Measurements from ENCODE around the gene CDK18. TPM values are rescaled to one million over a fixed set of nuclear protein-coding genes. Genes with fewer than 3 reads are reported as not detected.
A peak's percentile ranks its signal among the peaks of the same experiment; 100 is the strongest.

Gene CDK18
- total and polyA plus RNA-seq, 9 donors, result 3.1 to 18.8 (median 10.3) TPM

DNA sequence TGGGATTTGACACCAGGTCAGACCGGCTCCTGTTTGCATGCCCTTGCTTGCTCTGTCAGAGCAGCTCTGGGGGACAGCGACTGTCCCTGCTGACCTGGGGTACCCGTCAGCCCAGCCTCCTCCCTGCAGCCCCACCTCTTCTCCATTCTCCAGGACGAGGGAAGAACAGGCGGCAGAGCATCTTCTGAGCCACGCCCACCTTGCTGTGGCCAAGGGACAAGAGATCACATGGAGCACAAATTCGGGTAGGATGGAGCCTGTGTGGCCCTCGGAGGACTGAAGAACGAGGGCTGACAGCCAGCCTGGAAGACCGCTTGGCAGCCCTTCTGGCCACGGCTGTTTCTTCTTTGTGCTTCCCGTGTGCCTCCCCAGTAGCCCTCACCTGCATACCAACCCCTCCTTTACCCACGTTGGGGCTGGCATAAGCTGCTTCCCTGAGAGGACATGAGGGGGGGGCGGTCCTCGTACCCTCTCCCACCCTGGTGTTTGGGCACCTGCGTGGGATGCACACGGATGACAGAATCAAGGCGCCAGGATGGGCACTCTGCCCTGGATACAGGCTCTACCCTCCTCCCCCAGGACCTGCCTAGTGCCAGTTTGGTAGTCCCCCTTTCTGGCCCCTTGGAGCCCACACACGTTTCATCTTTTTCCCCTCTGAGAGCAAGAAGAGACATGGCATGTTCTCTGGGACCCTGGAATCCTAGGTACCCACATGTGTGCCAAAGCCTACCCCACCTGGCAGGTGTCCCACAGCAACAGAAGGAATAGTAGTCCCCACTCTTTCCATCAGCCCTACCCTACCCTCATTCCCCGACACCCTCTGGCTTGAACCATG is 26.9 kb downstream of the CDK18 start:
- no peak for DNase-seq
- 74% methylated on average over 16 of the region's 20 CpGs for WGBS (ENCODE audit: insufficient coverage)
- no peak overlapping the region for H3K27ac ChIP-seq (ENCODE audit: low read length)
- peaks cover 10% of the 10 kb centered on the region for H3K4me1 ChIP-seq (ENCODE audit: control insufficient read depth, insufficient read depth, low read length)
- H3K36me3 ChIP-seq (ENCODE audit: control insufficient read depth, insufficient read depth, low read length), result no peaks in the 10 kb centered on the region
- no peaks in the 10 kb centered on the region for H3K9me3 ChIP-seq (replicated peaks; ENCODE audit: control insufficient read depth, low read depth, low read length)
- no peak overlapping the region for H3K4me3 ChIP-seq (ENCODE audit: low read length)
- peaks cover 17% of the 10 kb centered on the region for H3K27me3 ChIP-seq (ENCODE audit: control insufficient read depth, insufficient read depth, low read length)

DNA sequence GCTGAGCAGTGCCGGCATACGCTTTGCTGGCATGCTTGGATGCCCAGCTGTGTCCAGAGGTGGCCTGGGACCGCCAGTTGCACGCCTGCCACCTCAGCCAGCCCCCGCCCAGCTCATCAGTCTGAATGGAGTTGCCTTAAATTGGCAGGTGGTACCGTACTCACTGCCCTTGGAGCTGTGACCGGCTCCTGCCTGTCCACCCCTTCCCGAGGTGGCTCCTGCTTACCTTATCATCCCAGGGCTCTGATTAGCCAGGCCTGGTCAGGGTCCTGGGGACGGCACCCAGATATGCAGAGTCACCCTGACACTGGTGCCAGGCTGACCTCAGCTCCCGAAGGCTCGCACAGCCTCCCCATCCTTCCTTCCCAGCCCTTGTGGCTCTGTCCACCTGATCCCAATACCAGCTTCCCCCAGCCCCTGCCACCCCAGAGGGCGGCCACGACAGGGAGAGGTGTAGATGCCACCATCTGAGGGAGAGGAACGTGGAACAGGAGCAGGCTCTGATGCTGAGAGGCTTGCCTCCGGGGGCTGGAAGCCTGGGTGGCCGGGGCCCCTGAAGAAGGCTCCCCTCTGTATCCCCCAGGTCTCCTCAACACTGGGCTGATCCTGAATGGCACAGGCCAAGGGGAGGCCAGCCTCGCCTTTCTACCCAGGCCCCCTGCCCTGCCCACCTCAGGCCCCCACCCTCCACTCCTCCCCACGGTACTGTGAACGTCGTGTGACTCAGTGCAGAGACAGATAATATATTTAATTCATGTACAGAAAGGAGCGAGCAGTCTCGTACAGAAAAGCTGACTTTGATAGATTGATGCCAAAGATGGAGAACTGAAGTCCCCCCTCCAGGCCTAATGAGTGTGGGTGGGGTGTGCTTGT is 27.8 kb downstream of the CDK18 start:
- Histone ChIP-seq H3K4me3 (ENCODE audit: low read length) (no peak overlapping the region), H3K27me3 (ENCODE audit: control insufficient read depth, insufficient read depth, low read length) (peaks cover 17% of the 10 kb centered on the region), H3K36me3 (ENCODE audit: control insufficient read depth, insufficient read depth, low read length) (no peaks in the 10 kb centered on the region), H3K9me3 (replicated peaks; ENCODE audit: control insufficient read depth, low read depth, low read length) (no peaks in the 10 kb centered on the region), H3K27ac (ENCODE audit: low read length) (no peak overlapping the region), H3K4me1 (ENCODE audit: control insufficient read depth, insufficient read depth, low read length) (peaks cover 10% of the 10 kb centered on the region)
- DNase-seq, result no peak
- 81% methylated on average over 11 of the region's 22 CpGs for WGBS (ENCODE audit: insufficient coverage)

DNA sequence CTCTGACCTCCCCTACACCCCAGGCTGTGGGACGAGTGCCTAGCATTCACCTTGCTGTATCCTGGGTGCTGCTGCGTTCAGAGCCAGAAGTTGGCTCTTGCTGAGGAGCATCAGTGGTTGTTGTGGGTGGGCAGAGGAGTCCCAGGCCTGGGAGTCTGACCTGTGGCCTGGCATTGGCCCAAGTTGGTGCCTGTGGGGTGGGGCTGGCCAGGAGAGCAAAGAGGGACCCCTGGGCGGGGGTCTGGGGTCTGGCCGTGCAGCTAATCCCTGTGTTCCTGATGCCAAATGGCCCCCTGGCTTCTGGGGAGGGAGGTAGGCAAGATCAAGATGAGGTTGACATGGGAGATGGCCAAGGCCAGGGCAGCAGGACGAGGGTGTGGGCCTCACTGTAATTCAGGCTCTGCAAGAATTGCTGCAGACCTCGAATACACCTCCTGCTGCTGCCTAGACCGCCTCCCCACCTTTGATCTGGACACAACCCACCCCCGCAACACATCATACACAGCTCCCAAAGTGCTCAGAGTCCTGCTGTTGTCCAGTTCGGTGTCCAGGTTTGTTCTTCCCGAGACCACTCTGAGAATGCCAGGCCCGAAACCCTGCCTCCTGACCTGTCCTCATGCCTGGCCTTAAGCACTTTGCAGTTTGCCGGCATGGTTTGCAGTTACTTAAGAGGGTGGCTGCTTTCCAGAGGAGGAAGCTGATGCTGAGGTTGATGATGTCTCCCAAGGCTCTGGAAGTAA is 28.7 kb downstream of the CDK18 start:
- H3K36me3 ChIP-seq (ENCODE audit: control insufficient read depth, insufficient read depth, low read length), result no peaks in the 10 kb centered on the region
- no peak for DNase-seq
- WGBS (ENCODE audit: insufficient coverage), result 68% methylated on average over 9 of the region's 12 CpGs
- H3K4me3 ChIP-seq (ENCODE audit: low read length), result no peak overlapping the region
- no peaks in the 10 kb centered on the region for H3K9me3 ChIP-seq (replicated peaks; ENCODE audit: control insufficient read depth, low read depth, low read length)
- peaks cover 17% of the 10 kb centered on the region for H3K27me3 ChIP-seq (ENCODE audit: control insufficient read depth, insufficient read depth, low read length)
- peaks cover 10% of the 10 kb centered on the region for H3K4me1 ChIP-seq (ENCODE audit: control insufficient read depth, insufficient read depth, low read length)
- no peak overlapping the region for H3K27ac ChIP-seq (ENCODE audit: low read length)

DNA sequence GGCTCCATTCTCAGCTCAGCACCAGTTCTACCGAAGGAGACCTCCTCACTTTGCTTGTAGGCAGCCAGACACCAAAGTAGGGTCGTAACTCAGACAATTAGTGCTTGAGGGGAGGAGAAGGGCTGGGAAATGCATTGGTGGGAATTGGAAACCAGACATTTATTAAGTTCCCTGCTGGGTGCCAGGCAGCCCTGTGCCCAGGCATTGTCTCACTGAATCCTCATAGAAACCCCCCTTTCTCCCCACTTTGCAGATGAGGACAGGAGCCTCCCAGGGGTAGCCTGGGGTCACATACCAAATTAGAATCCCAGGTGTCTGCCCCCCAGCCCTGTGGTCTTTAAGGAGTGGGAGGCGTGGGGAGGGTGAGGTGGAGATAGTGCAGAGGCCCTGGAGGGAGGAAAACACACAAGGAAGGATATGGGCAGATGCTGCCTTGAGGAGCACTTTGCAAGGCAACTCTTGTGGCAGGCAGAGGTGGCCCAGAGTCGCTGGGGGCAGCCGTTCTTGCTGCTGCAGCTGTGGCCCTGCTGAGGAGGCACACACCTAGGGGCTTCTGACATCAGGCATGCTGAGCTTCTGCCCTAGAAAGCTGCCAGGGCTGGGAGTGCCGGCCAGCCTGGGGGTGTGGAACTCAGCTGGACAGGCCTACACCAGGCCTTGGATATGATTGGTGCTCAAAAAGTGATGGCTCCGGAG is 29.4 kb downstream of the CDK18 start:
- DNase-seq, result no peak
- H3K4me1 ChIP-seq (ENCODE audit: control insufficient read depth, insufficient read depth, low read length), result peaks cover 5% of the 10 kb centered on the region
- H3K27ac ChIP-seq (ENCODE audit: low read length), result no peak overlapping the region
- no peaks in the 10 kb centered on the region for H3K9me3 ChIP-seq (replicated peaks; ENCODE audit: control insufficient read depth, low read depth, low read length)
- no peak overlapping the region for H3K4me3 ChIP-seq (ENCODE audit: low read length)
- 47% methylated on average over 6 of the region's 7 CpGs for WGBS (ENCODE audit: insufficient coverage)
- peaks cover 13% of the 10 kb centered on the region for H3K27me3 ChIP-seq (ENCODE audit: control insufficient read depth, insufficient read depth, low read length)
- no peaks in the 10 kb centered on the region for H3K36me3 ChIP-seq (ENCODE audit: control insufficient read depth, insufficient read depth, low read length)

DNA sequence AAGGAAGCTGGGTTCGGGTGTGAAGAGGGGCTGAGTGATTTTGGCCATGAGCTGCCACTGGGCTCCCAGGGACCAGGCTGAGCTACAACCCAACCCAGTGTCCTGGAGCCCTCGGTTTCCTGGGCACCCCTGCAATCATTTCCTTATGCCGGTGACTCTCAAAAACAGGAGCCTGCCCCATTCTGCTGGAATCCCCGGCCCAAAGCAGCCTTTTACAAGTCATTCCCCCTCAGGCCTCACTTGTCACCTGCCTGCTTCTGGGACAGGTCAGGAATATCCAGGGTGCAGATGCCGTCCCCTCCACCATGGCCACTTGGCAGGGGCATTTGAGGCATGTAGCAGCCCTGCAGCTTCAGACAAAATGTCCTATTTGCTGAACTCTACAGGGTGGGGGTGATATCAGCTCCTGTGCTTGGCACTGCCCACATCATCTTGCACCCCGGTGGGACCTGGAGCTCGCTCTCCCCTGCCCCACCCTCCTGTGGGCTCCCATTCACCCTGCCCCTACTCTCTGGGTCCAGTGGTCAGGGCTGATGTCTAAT is 30.0 kb downstream of the CDK18 start:
- Histone ChIP-seq H3K36me3 (ENCODE audit: control insufficient read depth, insufficient read depth, low read length) (no peaks in the 10 kb centered on the region), H3K9me3 (replicated peaks; ENCODE audit: control insufficient read depth, low read depth, low read length) (no peaks in the 10 kb centered on the region), H3K27me3 (ENCODE audit: control insufficient read depth, insufficient read depth, low read length) (peaks cover 9% of the 10 kb centered on the region), H3K4me3 (ENCODE audit: low read length) (no peak overlapping the region), H3K4me1 (ENCODE audit: control insufficient read depth, insufficient read depth, low read length) (no peaks in the 10 kb centered on the region), H3K27ac (ENCODE audit: low read length) (no peak overlapping the region)
- WGBS (ENCODE audit: insufficient coverage), result 80% methylated on average over 6 of the region's 7 CpGs
- peak; percentile 0 for DNase-seq

DNA sequence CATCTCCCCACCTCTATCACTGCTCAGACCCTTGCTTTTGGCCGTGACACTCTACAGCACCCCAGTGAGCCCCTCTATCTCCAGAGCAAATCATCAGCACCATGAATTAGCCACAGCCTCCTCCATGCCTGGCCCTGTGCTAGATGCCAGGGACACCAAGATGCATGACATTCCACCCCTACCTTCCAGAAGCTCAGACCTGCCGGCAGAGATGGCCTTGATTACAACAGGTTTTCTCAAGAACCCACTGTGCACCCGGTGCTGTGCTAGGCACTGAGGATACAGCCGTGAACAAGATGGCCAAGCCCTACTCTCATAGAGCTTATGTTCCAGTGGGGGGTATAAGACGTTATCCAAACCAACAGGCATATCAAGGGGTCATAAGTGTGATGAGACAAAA is 30.6 kb downstream of the CDK18 start:
- Histone ChIP-seq H3K36me3 (ENCODE audit: control insufficient read depth, insufficient read depth, low read length) (no peaks in the 10 kb centered on the region), H3K27me3 (ENCODE audit: control insufficient read depth, insufficient read depth, low read length) (peaks cover 5% of the 10 kb centered on the region), H3K4me3 (ENCODE audit: low read length) (no peak overlapping the region), H3K27ac (ENCODE audit: low read length) (no peak overlapping the region), H3K9me3 (replicated peaks; ENCODE audit: control insufficient read depth, low read depth, low read length) (no peaks in the 10 kb centered on the region), H3K4me1 (ENCODE audit: control insufficient read depth, insufficient read depth, low read length) (no peaks in the 10 kb centered on the region)
- peak; percentile 0 for DNase-seq
- 85% methylated on average over 4 of the region's 5 CpGs for WGBS (ENCODE audit: insufficient coverage)

DNA sequence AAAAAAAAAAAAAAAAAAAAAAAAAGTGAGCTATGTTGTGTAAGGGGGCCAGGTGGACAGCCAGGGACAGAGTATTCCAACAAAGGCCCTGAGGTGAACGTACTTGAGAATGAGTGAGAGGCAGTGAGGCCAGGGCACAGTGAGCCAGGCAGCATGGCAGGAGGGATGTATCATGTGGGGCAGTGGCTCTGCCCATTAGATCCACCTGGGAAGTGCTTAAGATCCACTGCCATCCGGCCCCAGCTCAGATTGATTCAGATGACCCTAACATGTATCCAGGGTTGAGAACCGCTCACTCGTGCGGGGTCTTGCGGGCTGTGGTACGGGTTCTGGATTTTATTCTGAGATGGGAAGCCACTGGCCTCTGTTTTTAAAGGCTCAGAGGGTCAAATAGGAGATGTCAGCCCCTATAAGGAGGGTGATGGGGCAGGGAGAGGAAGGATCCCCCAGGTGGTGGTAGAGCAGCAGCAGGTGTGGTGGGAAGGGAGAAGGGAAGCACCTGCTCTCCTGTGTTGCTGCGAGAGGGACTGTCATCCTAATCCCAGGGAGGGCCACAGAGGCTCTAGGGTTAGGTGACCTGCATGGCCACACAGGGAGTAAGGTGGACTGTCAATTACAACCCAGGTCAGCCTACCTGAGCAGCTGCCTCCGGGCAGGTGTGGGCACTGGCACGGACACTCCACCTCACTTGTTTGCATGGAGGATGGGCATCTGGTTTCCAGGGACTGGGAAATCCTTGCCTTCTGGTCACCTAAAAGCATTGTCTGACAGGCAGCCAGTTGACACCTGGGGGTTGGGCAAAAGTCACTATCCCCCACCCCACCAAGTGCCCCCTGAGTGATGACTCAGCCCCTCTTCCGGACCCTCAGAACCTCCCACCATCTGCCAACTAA is 31.6 kb downstream of the CDK18 start:
- peaks cover 2% of the 10 kb centered on the region for H3K27me3 ChIP-seq (ENCODE audit: control insufficient read depth, insufficient read depth, low read length)
- H3K4me3 ChIP-seq (ENCODE audit: low read length), result no peak overlapping the region
- peak; percentile 0 for DNase-seq
- no peaks in the 10 kb centered on the region for H3K4me1 ChIP-seq (ENCODE audit: control insufficient read depth, insufficient read depth, low read length)
- no peaks in the 10 kb centered on the region for H3K9me3 ChIP-seq (replicated peaks; ENCODE audit: control insufficient read depth, low read depth, low read length)
- no peaks in the 10 kb centered on the region for H3K36me3 ChIP-seq (ENCODE audit: control insufficient read depth, insufficient read depth, low read length)
- 78% methylated on average over 9 of the region's 11 CpGs for WGBS (ENCODE audit: insufficient coverage)
- H3K27ac ChIP-seq (ENCODE audit: low read length), result no peak overlapping the region

DNA sequence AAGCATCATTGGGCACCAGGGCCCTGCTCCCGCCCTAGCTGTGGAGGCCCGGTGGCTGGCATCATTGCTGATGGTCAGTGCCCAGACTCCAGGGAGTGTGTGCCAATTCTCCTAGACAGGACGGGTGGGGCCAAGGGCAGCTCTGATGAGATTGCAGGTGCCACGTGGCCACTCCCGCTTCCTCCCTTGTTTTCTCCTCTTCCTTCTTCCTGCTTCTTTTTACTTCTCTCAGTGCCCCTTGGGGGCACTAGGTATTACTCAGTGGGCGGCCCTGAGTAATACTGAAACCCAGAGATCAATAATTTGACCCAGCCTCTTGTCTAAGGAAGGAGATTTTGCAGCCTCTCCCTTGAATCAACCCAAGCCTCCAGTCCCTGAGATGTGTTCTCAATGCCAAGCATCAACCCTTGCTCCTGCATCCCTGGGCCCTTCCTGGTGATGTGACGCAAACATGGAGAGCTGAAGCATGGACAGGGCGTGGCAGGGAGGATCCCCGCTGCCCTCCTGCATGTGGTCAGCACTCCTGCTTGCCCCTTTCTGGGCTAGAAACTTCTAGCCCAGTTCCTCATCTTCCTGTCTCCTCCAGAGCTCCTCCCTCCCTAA is 32.4 kb downstream of the CDK18 start:
- Histone ChIP-seq H3K9me3 (replicated peaks; ENCODE audit: control insufficient read depth, low read depth, low read length) (no peaks in the 10 kb centered on the region), H3K27me3 (ENCODE audit: control insufficient read depth, insufficient read depth, low read length) (peaks cover 7% of the 10 kb centered on the region), H3K4me1 (ENCODE audit: control insufficient read depth, insufficient read depth, low read length) (peaks cover 2% of the 10 kb centered on the region), H3K36me3 (ENCODE audit: control insufficient read depth, insufficient read depth, low read length) (no peaks in the 10 kb centered on the region), H3K4me3 (ENCODE audit: low read length) (no peak overlapping the region), H3K27ac (ENCODE audit: low read length) (no peak overlapping the region)
- no peak for DNase-seq
- WGBS (ENCODE audit: insufficient coverage), result 73% methylated on average over 9 of the region's 9 CpGs

Measured in muscle of leg (tissue), 11 donors.